ENCODE data around the gene CAMSAP2. TPM values are rescaled to one million over a fixed set of nuclear protein-coding genes. Genes with fewer than 3 reads are reported as not detected.

CAMSAP2 gene
- total RNA-seq, 1 donor from 2014 or later: 49.4 TPM

- TF ChIP-seq EZH2 (IDR thresholded peaks at IDR 0.05; ENCODE audit: insufficient read depth, low read length): no peak
- TF ChIP-seq, protein P1, sequence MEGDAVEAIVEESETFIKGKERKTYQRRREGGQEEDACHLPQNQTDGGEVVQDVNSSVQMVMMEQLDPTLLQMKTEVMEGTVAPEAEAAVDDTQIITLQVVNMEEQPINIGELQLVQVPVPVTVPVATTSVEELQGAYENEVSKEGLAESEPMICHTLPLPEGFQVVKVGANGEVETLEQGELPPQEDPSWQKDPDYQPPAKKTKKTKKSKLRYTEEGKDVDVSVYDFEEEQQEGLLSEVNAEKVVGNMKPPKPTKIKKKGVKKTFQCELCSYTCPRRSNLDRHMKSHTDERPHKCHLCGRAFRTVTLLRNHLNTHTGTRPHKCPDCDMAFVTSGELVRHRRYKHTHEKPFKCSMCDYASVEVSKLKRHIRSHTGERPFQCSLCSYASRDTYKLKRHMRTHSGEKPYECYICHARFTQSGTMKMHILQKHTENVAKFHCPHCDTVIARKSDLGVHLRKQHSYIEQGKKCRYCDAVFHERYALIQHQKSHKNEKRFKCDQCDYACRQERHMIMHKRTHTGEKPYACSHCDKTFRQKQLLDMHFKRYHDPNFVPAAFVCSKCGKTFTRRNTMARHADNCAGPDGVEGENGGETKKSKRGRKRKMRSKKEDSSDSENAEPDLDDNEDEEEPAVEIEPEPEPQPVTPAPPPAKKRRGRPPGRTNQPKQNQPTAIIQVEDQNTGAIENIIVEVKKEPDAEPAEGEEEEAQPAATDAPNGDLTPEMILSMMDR (IDR thresholded peaks at IDR 0.05; ENCODE audit: insufficient read depth, low read depth, low read length): no peak
- no peak overlapping the region for H3K9ac ChIP-seq (ENCODE audit: low read length)
- no peaks in the 10 kb centered on the region for H3K9me3 Mint-ChIP-seq (ENCODE audit: unreplicated experiment)
- peaks cover 11% of the 10 kb centered on the region for H3K36me3 Mint-ChIP-seq (ENCODE audit: low read depth, unreplicated experiment)
- no peaks in the 10 kb centered on the region for H3K27me3 Mint-ChIP-seq (ENCODE audit: low read depth, unreplicated experiment)
- H3K4me3 ChIP-seq (ENCODE audit: insufficient read depth, low read depth, low read length): no peak overlapping the region
- no peak overlapping the region for H3K27ac ChIP-seq (ENCODE audit: low read depth, low read length)
- peaks cover 94% of the 10 kb centered on the region for H3K79me2 ChIP-seq (ENCODE audit: insufficient read depth, low read length)
- no peak for FAIRE-seq
- peaks cover 3% of the 10 kb centered on the region for H3K4me1 ChIP-seq (ENCODE audit: insufficient read depth, low read length)
- peaks cover 13% of the 10 kb centered on the region for H3K4me1 Mint-ChIP-seq (ENCODE audit: low read depth, unreplicated experiment)
- peaks cover 71% of the 10 kb centered on the region for H4K20me1 ChIP-seq (ENCODE audit: insufficient read depth, low read length)
- no peak overlapping the region for H3K27ac Mint-ChIP-seq (ENCODE audit: unreplicated experiment)
- H2AFZ ChIP-seq (ENCODE audit: low read depth, low read length): no peak overlapping the region
- DNase-seq (ENCODE audit: low read depth): no peak
- H3K27me3 ChIP-seq (ENCODE audit: insufficient read depth, low read length): no peaks in the 10 kb centered on the region
- H3K4me3 Mint-ChIP-seq (ENCODE audit: unreplicated experiment): no peak overlapping the region
- no peaks in the 10 kb centered on the region for H3K9me3 ChIP-seq (ENCODE audit: insufficient read depth, low read depth, low read length)
- no peak overlapping the region for H3K4me2 ChIP-seq (ENCODE audit: low read length)
- peaks cover 10% of the 10 kb centered on the region for H3K36me3 ChIP-seq (ENCODE audit: insufficient read depth, low read length)
Observed at GRCh38 chr1:200778766-200779165, 40.1 kb downstream of the CAMSAP2 start.

GRCh38 chr1:200779326-200779725 is 40.6 kb downstream of the CAMSAP2 start:
- Histone ChIP-seq H3K79me2 (ENCODE audit: insufficient read depth, low read length) (peaks cover 95% of the 10 kb centered on the region), H3K4me1 (ENCODE audit: insufficient read depth, low read length) (peaks cover 3% of the 10 kb centered on the region), H3K9ac (ENCODE audit: low read length) (no peak overlapping the region), H3K4me2 (ENCODE audit: low read length) (no peak overlapping the region), H3K36me3 (ENCODE audit: insufficient read depth, low read length) (peaks cover 10% of the 10 kb centered on the region), H3K27ac (ENCODE audit: low read depth, low read length) (no peak overlapping the region), H4K20me1 (ENCODE audit: insufficient read depth, low read length) (peaks cover 68% of the 10 kb centered on the region), H3K4me3 (ENCODE audit: insufficient read depth, low read depth, low read length) (no peak overlapping the region), H2AFZ (ENCODE audit: low read depth, low read length) (no peak overlapping the region), H3K9me3 (ENCODE audit: insufficient read depth, low read depth, low read length) (no peaks in the 10 kb centered on the region), H3K27me3 (ENCODE audit: insufficient read depth, low read length) (no peaks in the 10 kb centered on the region)
- TF ChIP-seq, protein P1 (IDR thresholded peaks at IDR 0.05; ENCODE audit: insufficient read depth, low read depth, low read length): no peak
- no peak for TF ChIP-seq EZH2 (IDR thresholded peaks at IDR 0.05; ENCODE audit: insufficient read depth, low read length)
- Mint-ChIP-seq H3K27ac (ENCODE audit: unreplicated experiment) (no peak overlapping the region), H3K36me3 (ENCODE audit: low read depth, unreplicated experiment) (peaks cover 11% of the 10 kb centered on the region), H3K4me3 (ENCODE audit: unreplicated experiment) (no peak overlapping the region), H3K4me1 (ENCODE audit: low read depth, unreplicated experiment) (peaks cover 11% of the 10 kb centered on the region), H3K9me3 (ENCODE audit: unreplicated experiment) (no peaks in the 10 kb centered on the region), H3K27me3 (ENCODE audit: low read depth, unreplicated experiment) (no peaks in the 10 kb centered on the region)
- FAIRE-seq: no peak
- DNase-seq (ENCODE audit: low read depth): no peak

- Histone ChIP-seq H3K4me3 (ENCODE audit: insufficient read depth, low read depth, low read length) (no peak overlapping the region), H2AFZ (ENCODE audit: low read depth, low read length) (no peak overlapping the region), H3K27me3 (ENCODE audit: insufficient read depth, low read length) (no peaks in the 10 kb centered on the region), H3K36me3 (ENCODE audit: insufficient read depth, low read length) (peaks cover 10% of the 10 kb centered on the region), H3K79me2 (ENCODE audit: insufficient read depth, low read length) (peaks cover 100% of the 10 kb centered on the region), H3K9me3 (ENCODE audit: insufficient read depth, low read depth, low read length) (no peaks in the 10 kb centered on the region), H3K4me2 (ENCODE audit: low read length) (peak overlapping the region; percentile 57), H4K20me1 (ENCODE audit: insufficient read depth, low read length) (peaks cover 59% of the 10 kb centered on the region), H3K9ac (ENCODE audit: low read length) (peak overlapping the region; percentile 21), H3K27ac (ENCODE audit: low read depth, low read length) (no peak overlapping the region), H3K4me1 (ENCODE audit: insufficient read depth, low read length) (no peaks in the 10 kb centered on the region)
- H3K9me3 Mint-ChIP-seq (ENCODE audit: unreplicated experiment): no peaks in the 10 kb centered on the region
- H3K27ac Mint-ChIP-seq (ENCODE audit: unreplicated experiment): no peak overlapping the region
- peaks cover 8% of the 10 kb centered on the region for H3K4me1 Mint-ChIP-seq (ENCODE audit: low read depth, unreplicated experiment)
- H3K4me3 Mint-ChIP-seq (ENCODE audit: unreplicated experiment): no peak overlapping the region
- DNase-seq (ENCODE audit: low read depth) (no peak), FAIRE-seq (no peak)
- peaks cover 9% of the 10 kb centered on the region for H3K36me3 Mint-ChIP-seq (ENCODE audit: low read depth, unreplicated experiment)
- TF ChIP-seq, protein P1 (IDR thresholded peaks at IDR 0.05; ENCODE audit: insufficient read depth, low read depth, low read length): no peak
- no peak for TF ChIP-seq EZH2 (IDR thresholded peaks at IDR 0.05; ENCODE audit: insufficient read depth, low read length)
- no peaks in the 10 kb centered on the region for H3K27me3 Mint-ChIP-seq (ENCODE audit: low read depth, unreplicated experiment)
Observed at GRCh38 chr1:200780545-200781369, 42.1 kb downstream of the CAMSAP2 start.
